Caco-2 (cell line): Measurements from ENCODE around the gene C3orf70. TPM values are rescaled to one million over a fixed set of nuclear protein-coding genes. Genes with fewer than 3 reads are reported as not detected.

Source experiments
- BruUV-seq: library from RNA; stranded (reverse); fragments of 400-500 nt; replicated peaks from 2 replicates; lab custom pipeline; 2021; lab: Mats Ljungman, UMichigan
- CTCF ChIA-PET: fragments of 300-600 bp; sonication (Branson Sonifier 250); formaldehyde crosslinking; loops from one replicate; lab custom pipeline; 2022; ENCODE audit warnings: antibody characterized with exemption; lab: Charles Lee
- POLR2A ChIA-PET: fragments of 300-600 bp; sonication (Branson Sonifier 250); formaldehyde crosslinking; loops from one replicate; lab custom pipeline; 2022; ENCODE audit warnings: antibody characterized with exemption; lab: Charles Lee
- DNase-seq, 2 experiments: peaks; one replicate each; pipeline versions ENCODE4 v3.0.0 to v3.0.0-alpha.2; 2020 to 2022
- H3K27me3 ChIP-seq: replicated peaks from 2 replicates; pipeline ENCODE4 v1.6.0; 2011; ENCODE audit warnings: low read length; ENCODE audit not compliant: control insufficient read depth, insufficient read depth
- H3K36me3 ChIP-seq: 2 replicates; pipeline ENCODE4 v1.5.1; 2011; ENCODE audit warnings: low read length; ENCODE audit not compliant: control insufficient read depth, insufficient read depth
- H3K4me1 ChIP-seq: fragments of 250-450 bp; sonication (Bioruptor Pico); 2 replicates; pipeline ENCODE4 v1.5.1; 2020; ENCODE audit warnings: mild to moderate bottlenecking
- H3K4me3 ChIP-seq: 2 replicates; pipeline ENCODE4 v1.5.1; 2011; ENCODE audit warnings: low read depth, mild to moderate bottlenecking, control low read depth, low read length
- H3K9me3 ChIP-seq: fragments of 250-450 bp; sonication (Bioruptor Pico); 2 replicates; pipeline ENCODE4 v1.5.1; 2020; ENCODE audit warnings: mild to moderate bottlenecking, moderate library complexity
- H3K27ac Mint-ChIP-seq: one replicate; pipeline ENCODE4 v1.8.0; 2022; ENCODE audit warnings: mixed read lengths; ENCODE audit not compliant: unreplicated experiment
- H3K27me3 Mint-ChIP-seq: one replicate; pipeline ENCODE4 v1.8.0; 2022; ENCODE audit warnings: mixed read lengths; ENCODE audit not compliant: insufficient read depth, unreplicated experiment
- H3K36me3 Mint-ChIP-seq: one replicate; pipeline ENCODE4 v1.8.0; 2022; ENCODE audit warnings: mild to moderate bottlenecking, mixed read lengths; ENCODE audit not compliant: insufficient read depth, unreplicated experiment
- H3K4me1 Mint-ChIP-seq: one replicate; pipeline ENCODE4 v1.8.0; 2022; ENCODE audit warnings: low read depth, mixed read lengths; ENCODE audit not compliant: unreplicated experiment
- H3K4me3 Mint-ChIP-seq: one replicate; pipeline ENCODE4 v1.8.0; 2022; ENCODE audit warnings: mild to moderate bottlenecking, moderate library complexity, mixed read lengths; ENCODE audit not compliant: unreplicated experiment
- H3K9me3 Mint-ChIP-seq: one replicate; pipeline ENCODE4 v1.8.0; 2022; ENCODE audit warnings: mixed read lengths; ENCODE audit not compliant: unreplicated experiment
- CTCF ChIP-seq, 2 experiments: fragments of 200-600 bp in 1 of 2; IDR thresholded peaks; 1 replicate in 1 of 2; 2 replicates in 1 of 2; pipeline versions ENCODE4 v1.5.1 to v1.8.0; 2011 to 2022; ENCODE audit warnings: antibody characterized with exemption in 1 of 2, control low read depth in 1 of 2, inconsistent platforms in 1 of 2, low read depth in 1 of 2, low read length in 1 of 2, mild to moderate bottlenecking in 1 of 2, moderate library complexity in 1 of 2; ENCODE audit not compliant: insufficient read depth in 1 of 2, severe bottlenecking in 1 of 2, unreplicated experiment in 1 of 2
- intact Hi-C: fragments of 100-400 bp; cut with micrococcal nuclease; formaldehyde crosslinking; loops from one replicate; pipeline ENCODE4 v1.10.0; 2022; ENCODE audit not compliant: unreplicated experiment
- total RNA-seq: library from RNA; stranded (reverse); gene quantifications from 2 replicates; pipeline ENCODE4 v1.2.3, GENCODE V29; 2022

The C3orf70 gene
- total RNA-seq, 1 experiment from 2014 or later: 11.2 TPM

- TF ChIP-seq CTCF (IDR thresholded peaks at IDR 0.05; ENCODE audit: insufficient read depth in 1 of 2, low read depth in 1 of 2, low read length in 1 of 2, severe bottlenecking in 1 of 2, unreplicated experiment in 1 of 2): no peak
- no peaks in the 10 kb centered on the region for H3K27me3 ChIP-seq
- Mint-ChIP-seq H3K4me3 (no peak overlapping the region), H3K27me3 (no peaks in the 10 kb centered on the region), H3K4me1 (no peaks in the 10 kb centered on the region), H3K9me3 (no peaks in the 10 kb centered on the region), H3K36me3 (no peaks in the 10 kb centered on the region), H3K27ac (no peak overlapping the region)
- CTCF ChIA-PET: no interaction called here
- no TSS peak for BruUV-seq
- POLR2A ChIA-PET: no interaction called here
- H3K4me1 ChIP-seq: no peaks in the 10 kb centered on the region
- intact Hi-C loops: no loop called here
- no peak overlapping the region for H3K4me3 ChIP-seq
- no peaks in the 10 kb centered on the region for H3K9me3 ChIP-seq
- H3K36me3 ChIP-seq: no peaks in the 10 kb centered on the region
- no peak for DNase-seq
These were observed 106.7 kb downstream of the C3orf70 start for GRCh38 chr3:185046164-185046515.

GRCh38 chr3:185042312-185043050, 110.4 kb downstream of the C3orf70 start:
- Mint-ChIP-seq H3K36me3 (no peaks in the 10 kb centered on the region), H3K4me3 (no peak overlapping the region), H3K9me3 (peaks cover 4% of the 10 kb centered on the region), H3K27ac (no peak overlapping the region), H3K27me3 (no peaks in the 10 kb centered on the region), H3K4me1 (no peaks in the 10 kb centered on the region)
- no peaks in the 10 kb centered on the region for H3K27me3 ChIP-seq
- no peaks in the 10 kb centered on the region for H3K4me1 ChIP-seq
- ChIA-PET POLR2A (no interaction called here), CTCF (no interaction called here)
- H3K36me3 ChIP-seq: no peaks in the 10 kb centered on the region
- TF ChIP-seq CTCF (IDR thresholded peaks at IDR 0.05; ENCODE audit: insufficient read depth in 1 of 2, low read depth in 1 of 2, low read length in 1 of 2, severe bottlenecking in 1 of 2, unreplicated experiment in 1 of 2): no peak
- no peaks in the 10 kb centered on the region for H3K9me3 ChIP-seq
- no TSS peak for BruUV-seq
- intact Hi-C loops: no loop called here
- H3K4me3 ChIP-seq: no peak overlapping the region
- no peak for DNase-seq

GRCh38 chr3:185041540-185041939, 111.3 kb downstream of the C3orf70 start:
- intact Hi-C loops: no loop called here
- H3K4me3 Mint-ChIP-seq: no peak overlapping the region
- BruUV-seq: no TSS peak
- POLR2A ChIA-PET: no interaction called here
- no peak overlapping the region for H3K27ac Mint-ChIP-seq
- H3K27me3 Mint-ChIP-seq: no peaks in the 10 kb centered on the region
- H3K4me1 Mint-ChIP-seq: no peaks in the 10 kb centered on the region
- peaks cover 9% of the 10 kb centered on the region for H3K9me3 Mint-ChIP-seq
- Histone ChIP-seq H3K27me3 (no peaks in the 10 kb centered on the region), H3K4me1 (no peaks in the 10 kb centered on the region), H3K36me3 (no peaks in the 10 kb centered on the region), H3K4me3 (no peak overlapping the region), H3K9me3 (no peaks in the 10 kb centered on the region)
- DNase-seq: no peak
- H3K36me3 Mint-ChIP-seq: no peaks in the 10 kb centered on the region
- TF ChIP-seq CTCF (IDR thresholded peaks at IDR 0.05; ENCODE audit: insufficient read depth in 1 of 2, low read depth in 1 of 2, low read length in 1 of 2, severe bottlenecking in 1 of 2, unreplicated experiment in 1 of 2): no peak
- CTCF ChIA-PET: no interaction called here
